GM12865 (cell line): ENCODE results near the gene NACC2.

ENCODE experiments used
- DNase-seq: peaks from one replicate; pipeline ENCODE4 v3.0.0; 2010; ENCODE audit warnings: low read depth
- H3K4me3 ChIP-seq: 2 replicates; pipeline ENCODE4 v1.5.1; 2011; ENCODE audit warnings: mild to moderate bottlenecking, low read depth, low read length, control low read depth
- CTCF ChIP-seq: IDR thresholded peaks from 2 replicates; pipeline ENCODE4 v1.5.1; 2011; ENCODE audit warnings: low read length, control low read depth, low read depth, inconsistent platforms; ENCODE audit not compliant: insufficient read depth; ENCODE audit errors: missing control alignments

The NACC2 gene

GRCh38 chr9:136095070-136096058 is at the start of gene NACC2:
TSS of gene NACC2 (minus strand) at chr9:136095289. CDS start at chr9:136050521, 44,768 bp downstream.
- DNase-seq: no peak
- peak within 1 kb of the TSS; percentile 47 for H3K4me3 ChIP-seq
- TF ChIP-seq CTCF: no peak

- no peak for DNase-seq
- no peak for TF ChIP-seq CTCF
- no peak overlapping the region for H3K4me3 ChIP-seq
Measured at GRCh38 chr9:136144450-136144849, 49.4 kb upstream of the NACC2 start.

GRCh38 chr9:136143215-136144001 is 48.3 kb upstream of the NACC2 start:
- DNase-seq: no peak
- H3K4me3 ChIP-seq: no peak overlapping the region
- peak; percentile 31 for TF ChIP-seq CTCF

- H3K4me3 ChIP-seq: no peak overlapping the region
- no peak for DNase-seq
- no peak for TF ChIP-seq CTCF
Measured at GRCh38 chr9:136142859-136143214, 47.7 kb upstream of the NACC2 start.

- no peak for DNase-seq
- H3K4me3 ChIP-seq: no peak overlapping the region
- no peak for TF ChIP-seq CTCF
Measured at GRCh38 chr9:136142414-136142796, 47.3 kb upstream of the NACC2 start.

GRCh38 chr9:136141682-136142413 is 46.8 kb upstream of the NACC2 start:
- no peak for DNase-seq
- no peak overlapping the region for H3K4me3 ChIP-seq
- TF ChIP-seq CTCF: no peak
